Trophoblast cell (in vitro differentiated cells and primary cell): Measurements from ENCODE around the gene SLFN11.

Experiments used
- DNase-seq, 2 donors: peaks; one replicate each; pipeline ENCODE4 v3.0.0-alpha.2; 2016
- H2AFZ ChIP-seq: 2 replicates; pipeline ENCODE4 v1.6.1; 2013; ENCODE audit warnings: low read length, moderate library complexity, mild to moderate bottlenecking; ENCODE audit not compliant: insufficient read depth, poor library complexity
- H2AK5ac ChIP-seq: 2 replicates; pipeline ENCODE4 v1.6.1; 2013; ENCODE audit warnings: mild to moderate bottlenecking, low read length
- H2BK120ac ChIP-seq: 2 replicates; pipeline ENCODE4 v1.6.1; 2013; ENCODE audit warnings: low read length, mild to moderate bottlenecking, moderate library complexity; ENCODE audit not compliant: insufficient read depth, poor library complexity
- H2BK12ac ChIP-seq: 2 replicates; pipeline ENCODE4 v1.6.1; 2013; ENCODE audit warnings: mild to moderate bottlenecking, low read length, moderate library complexity
- H2BK5ac ChIP-seq: 2 replicates; pipeline ENCODE4 v1.6.1; 2013; ENCODE audit warnings: low read length, low read depth, moderate library complexity, mild to moderate bottlenecking; ENCODE audit not compliant: poor library complexity
- H3K14ac ChIP-seq: 2 replicates; pipeline ENCODE4 v1.6.1; 2013; ENCODE audit warnings: mild to moderate bottlenecking, low read length
- H3K18ac ChIP-seq: 2 replicates; pipeline ENCODE4 v1.6.1; 2013; ENCODE audit warnings: mild to moderate bottlenecking, low read length
- H3K23ac ChIP-seq: 2 replicates; pipeline ENCODE4 v1.6.1; 2013; ENCODE audit warnings: low read length
- H3K27ac ChIP-seq: 2 replicates; pipeline ENCODE4 v1.5.1; 2013; ENCODE audit warnings: low read depth, mild to moderate bottlenecking, inconsistent platforms, low read length, moderate library complexity
- H3K27me3 ChIP-seq: 2 replicates; pipeline ENCODE4 v1.6.1; 2013; ENCODE audit warnings: inconsistent platforms, mild to moderate bottlenecking, low read length, moderate library complexity; ENCODE audit not compliant: insufficient read depth
- H3K36me3 ChIP-seq, 2 experiments: 1 replicate in 1 of 2; 2 replicates in 1 of 2; pipeline ENCODE4 v1.6.1; 2013; ENCODE audit warnings: low read length in 2 of 2, mild to moderate bottlenecking in 2 of 2, moderate library complexity in 1 of 2; ENCODE audit not compliant: insufficient read depth in 2 of 2, control insufficient read depth in 1 of 2
- H3K4ac ChIP-seq: 2 replicates; pipeline ENCODE4 v1.6.1; 2013; ENCODE audit warnings: low read depth, mild to moderate bottlenecking, low read length, moderate library complexity
- H3K4me1 ChIP-seq, 2 experiments: 1 replicate in 1 of 2; 2 replicates in 1 of 2; pipeline ENCODE4 v1.6.1; 2013; ENCODE audit warnings: low read length in 2 of 2, mild to moderate bottlenecking in 2 of 2, moderate library complexity in 1 of 2; ENCODE audit not compliant: insufficient read depth in 2 of 2, control insufficient read depth in 1 of 2
- H3K4me2 ChIP-seq: 2 replicates; pipeline ENCODE4 v1.6.1; 2013; ENCODE audit warnings: inconsistent platforms, mild to moderate bottlenecking, low read length, moderate library complexity
- H3K4me3 ChIP-seq: 2 replicates; pipeline ENCODE4 v1.5.1; 2013; ENCODE audit warnings: mild to moderate bottlenecking, low read depth, low read length, inconsistent platforms
- H3K79me1 ChIP-seq: one replicate; pipeline ENCODE4 v1.6.1; 2013; ENCODE audit warnings: low read length
- H3K79me2 ChIP-seq: 2 replicates; pipeline ENCODE4 v1.6.1; 2013; ENCODE audit warnings: low read length, mild to moderate bottlenecking; ENCODE audit not compliant: control insufficient read depth, insufficient read depth, poor library complexity
- H3K9ac ChIP-seq: 2 replicates; pipeline ENCODE4 v1.6.1; 2013; ENCODE audit warnings: mild to moderate bottlenecking, low read length
- H3K9me3 ChIP-seq: 2 replicates; pipeline ENCODE4 v1.6.1; 2013; ENCODE audit warnings: low read depth, mild to moderate bottlenecking, control low read depth, inconsistent platforms, low read length; ENCODE audit not compliant: insufficient read depth
- H4K12ac ChIP-seq: 2 replicates; pipeline ENCODE4 v1.6.1; 2013; ENCODE audit warnings: low read depth, mild to moderate bottlenecking, low read length, moderate library complexity
- H4K8ac ChIP-seq: 2 replicates; pipeline ENCODE4 v1.6.1; 2013; ENCODE audit warnings: low read depth, mild to moderate bottlenecking, low read length, moderate library complexity
- H4K91ac ChIP-seq: one replicate; pipeline ENCODE4 v1.6.1; 2013; ENCODE audit warnings: low read depth, mild to moderate bottlenecking, low read length, moderate library complexity
- WGBS: extraction: QIAGEN DNeasy Blood & Tissue Kit; methylation state at CpG from one replicate; pipeline ENCODE4 v1.1.7; 2013; ENCODE audit warnings: missing lambda C conversion rate; ENCODE audit not compliant: insufficient read length, insufficient coverage; ENCODE audit errors: extremely low coverage; 5-methylcytosine and 5-hydroxymethylcytosine counted together

The SLFN11 gene

GRCh38 chr17:35345926-35346771, 27.3 kb downstream of the SLFN11 start:
- H3K14ac ChIP-seq: no peak overlapping the region
- H4K8ac ChIP-seq: peak overlapping the region; percentile 7
- no peak overlapping the region for H2BK5ac ChIP-seq
- peak overlapping the region; percentile 96 for H3K4me2 ChIP-seq
- H3K4me1 ChIP-seq: peaks cover 4 to 5% of the 10 kb centered on the region in 2 experiments
- no peaks in the 10 kb centered on the region for H3K36me3 ChIP-seq
- no peak overlapping the region for H3K18ac ChIP-seq
- no peak overlapping the region for H3K23ac ChIP-seq
- no peaks in the 10 kb centered on the region for H3K79me1 ChIP-seq
- no peak overlapping the region for H2BK12ac ChIP-seq
- H2AK5ac ChIP-seq: no peak overlapping the region
- peaks cover 3% of the 10 kb centered on the region for H3K9me3 ChIP-seq
- H2BK120ac ChIP-seq: no peak overlapping the region
- H3K27me3 ChIP-seq: peaks cover 19% of the 10 kb centered on the region
- no peak overlapping the region for H4K91ac ChIP-seq
- peak overlapping the region; percentile 63 for H3K4me3 ChIP-seq
- no peak overlapping the region for H3K27ac ChIP-seq
- H3K79me2 ChIP-seq: no peaks in the 10 kb centered on the region
- H3K9ac ChIP-seq: no peak overlapping the region
- peak in 1 of 2 donors; percentile 40 for DNase-seq
- peak overlapping the region; percentile 2 for H4K12ac ChIP-seq
- no CpG with 5 or more reads among the region's 40 CpGs for WGBS
- no peak overlapping the region for H3K4ac ChIP-seq
- H2AFZ ChIP-seq: peak overlapping the region; percentile 30

GRCh38 chr17:35345445-35345925, 27.9 kb downstream of the SLFN11 start:
- Histone ChIP-seq H3K9me3 (peaks cover 3% of the 10 kb centered on the region), H3K27me3 (peaks cover 19% of the 10 kb centered on the region), H3K79me1 (no peaks in the 10 kb centered on the region), H2BK12ac (no peak overlapping the region), H4K8ac (no peak overlapping the region), H2BK5ac (no peak overlapping the region), H3K4me2 (peak overlapping the region; percentile 96), H3K4ac (no peak overlapping the region), H3K9ac (no peak overlapping the region), H3K4me1 (peaks cover 4 to 5% of the 10 kb centered on the region in 2 experiments), H4K91ac (no peak overlapping the region), H3K36me3 (no peaks in the 10 kb centered on the region), H2BK120ac (no peak overlapping the region), H3K18ac (no peak overlapping the region), H4K12ac (no peak overlapping the region), H3K27ac (no peak overlapping the region), H2AFZ (no peak overlapping the region), H2AK5ac (no peak overlapping the region), H3K4me3 (no peak overlapping the region), H3K79me2 (no peaks in the 10 kb centered on the region), H3K23ac (no peak overlapping the region), H3K14ac (no peak overlapping the region)
- WGBS: no CpG with 5 or more reads among the region's 25 CpGs
- no peak for DNase-seq

- Histone ChIP-seq H3K27me3 (peaks cover 19% of the 10 kb centered on the region), H3K4me1 (peaks cover 4 to 5% of the 10 kb centered on the region in 2 experiments), H3K4me3 (no peak overlapping the region), H4K12ac (no peak overlapping the region), H3K14ac (no peak overlapping the region), H3K9ac (no peak overlapping the region), H2BK12ac (no peak overlapping the region), H3K36me3 (no peaks in the 10 kb centered on the region), H2AFZ (no peak overlapping the region), H3K27ac (no peak overlapping the region), H3K79me1 (no peaks in the 10 kb centered on the region), H4K91ac (no peak overlapping the region), H3K23ac (peak overlapping the region; percentile 14), H2BK5ac (no peak overlapping the region), H3K4me2 (no peak overlapping the region), H3K4ac (no peak overlapping the region), H3K79me2 (no peaks in the 10 kb centered on the region), H2BK120ac (no peak overlapping the region), H3K18ac (no peak overlapping the region), H3K9me3 (peaks cover 3% of the 10 kb centered on the region), H2AK5ac (no peak overlapping the region), H4K8ac (no peak overlapping the region)
- no CpG with 5 or more reads among the region's 3 CpGs for WGBS
- DNase-seq: no peak
Measured at GRCh38 chr17:35344262-35344661, 29.2 kb downstream of the SLFN11 start.

- H3K14ac ChIP-seq: no peak overlapping the region
- H2BK5ac ChIP-seq: no peak overlapping the region
- no peak overlapping the region for H3K18ac ChIP-seq
- no peak overlapping the region for H3K23ac ChIP-seq
- H3K9me3 ChIP-seq: peaks cover 3% of the 10 kb centered on the region
- H3K27me3 ChIP-seq: peaks cover 19% of the 10 kb centered on the region
- no peak overlapping the region for H2AFZ ChIP-seq
- H2BK120ac ChIP-seq: no peak overlapping the region
- peaks cover 4 to 5% of the 10 kb centered on the region in 2 experiments for H3K4me1 ChIP-seq
- H3K4me2 ChIP-seq: no peak overlapping the region
- H3K79me1 ChIP-seq: no peaks in the 10 kb centered on the region
- H3K36me3 ChIP-seq: no peaks in the 10 kb centered on the region
- no peak overlapping the region for H3K4ac ChIP-seq
- no peak overlapping the region for H4K8ac ChIP-seq
- H4K91ac ChIP-seq: no peak overlapping the region
- no peak overlapping the region for H2BK12ac ChIP-seq
- H4K12ac ChIP-seq: no peak overlapping the region
- H3K9ac ChIP-seq: no peak overlapping the region
- no peak overlapping the region for H3K27ac ChIP-seq
- H3K4me3 ChIP-seq: no peak overlapping the region
- H2AK5ac ChIP-seq: no peak overlapping the region
- DNase-seq: no peak
- no peaks in the 10 kb centered on the region for H3K79me2 ChIP-seq
Measured at GRCh38 chr17:35342276-35342675, 31.1 kb downstream of the SLFN11 start.
